SK-N-MC (cell line): Measurements from ENCODE around the gene B4GALT6.
"Not testable (repeated sequence)": the region's sequence is repeated elsewhere in the genome, so short reads cannot be mapped to it uniquely, and the experiment has no call there.

ENCODE experiments used
- DNase-seq: peaks from one replicate; pipeline ENCODE4 v3.0.0-alpha.2; 2011; ENCODE audit warnings: low read depth, low spot score
- H3K27ac ChIP-seq: fragments of 200-600 bp; sonication (generic); 2 replicates; pipeline ENCODE4 v1.5.1; 2016; ENCODE audit warnings: mixed run types
- H3K36me3 ChIP-seq: fragments of 200-600 bp; sonication (generic); 2 replicates; pipeline ENCODE4 v1.6.1; 2017; ENCODE audit warnings: antibody characterized with exemption, low read length, mixed read lengths; ENCODE audit not compliant: insufficient read depth
- H3K4me3 ChIP-seq: fragments of 200-600 bp; sonication (generic); 2 replicates; pipeline ENCODE4 v1.5.1; 2016
- H3K9ac ChIP-seq: fragments of 200-600 bp; sonication (generic); 2 replicates; pipeline ENCODE4 v1.8.0; 2017; ENCODE audit warnings: mixed run types, mixed read lengths; ENCODE audit not compliant: insufficient read length
- H3K9me3 ChIP-seq: fragments of 200-600 bp; sonication (generic); 2 replicates; pipeline ENCODE4 v1.6.1; 2017; ENCODE audit warnings: low read depth, mild to moderate bottlenecking, antibody characterized with exemption, low read length, moderate library complexity, mixed read lengths
- EZH2 ChIP-seq: fragments of 200-600 bp; sonication (generic); IDR thresholded peaks from one replicate; pipeline ENCODE4 v1.6.1; 2017; ENCODE audit warnings: antibody characterized with exemption
- FOXP2 ChIP-seq: optimal IDR thresholded peaks from 2 replicates; pipeline ENCODE3; 2011; ENCODE audit warnings: mild to moderate bottlenecking, moderate library complexity; ENCODE audit not compliant: insufficient read depth; ENCODE audit errors: extremely low read length, control extremely low read depth
- POLR2AphosphoS5 ChIP-seq: IDR thresholded peaks from 2 replicates; pipeline ENCODE4 v1.6.1; 2012; ENCODE audit warnings: mild to moderate bottlenecking, low read depth, low read length, borderline replicate concordance

Gene B4GALT6

GRCh38 chr18:31684279-31685096 is at the start of gene B4GALT6:
Gene B4GALT6, minus strand, starts transcription at chr18:31684581. Its CDS starts 155 bp downstream, at chr18:31684426.
- Histone ChIP-seq H3K4me3 (peak within 1 kb of the TSS; percentile 67), H3K9ac (no peak within 1 kb of the TSS), H3K27ac (no peak within 1 kb of the TSS), H3K36me3 (no peaks in the 10 kb centered on the region), H3K9me3 (no peaks in the 10 kb centered on the region)
- TF ChIP-seq FOXP2, result no peak
- peak; percentile 95 for TF ChIP-seq EZH2
- TF ChIP-seq POLR2AphosphoS5, result no peak
- no peak for DNase-seq

- DNase-seq, result no peak
- Histone ChIP-seq H3K9me3 (no peaks in the 10 kb centered on the region), H3K4me3 (no peak overlapping the region), H3K9ac (no peak overlapping the region), H3K36me3 (no peaks in the 10 kb centered on the region), H3K27ac (no peak overlapping the region)
- TF ChIP-seq EZH2, result no peak
- TF ChIP-seq POLR2AphosphoS5, result no peak
- no peak for TF ChIP-seq FOXP2
Observed at GRCh38 chr18:31731628-31732027, 47.2 kb upstream of the B4GALT6 start.

GRCh38 chr18:31729196-31729595 is 44.8 kb upstream of the B4GALT6 start:
- H3K9ac ChIP-seq, DNase-seq, H3K36me3 ChIP-seq, H3K9me3 ChIP-seq, H3K27ac ChIP-seq, H3K4me3 ChIP-seq: not testable (repeated sequence)

- TF ChIP-seq POLR2AphosphoS5, result no peak
- no peak for TF ChIP-seq EZH2
- TF ChIP-seq FOXP2, result no peak
- no peak overlapping the region for H3K4me3 ChIP-seq
- no peak overlapping the region for H3K27ac ChIP-seq
- no peak overlapping the region for H3K9ac ChIP-seq
- no peaks in the 10 kb centered on the region for H3K36me3 ChIP-seq
- DNase-seq, result no peak
- H3K9me3 ChIP-seq, result no peaks in the 10 kb centered on the region
Observed at GRCh38 chr18:31723990-31724711, 39.8 kb upstream of the B4GALT6 start.

- no peak overlapping the region for H3K9ac ChIP-seq
- no peak for TF ChIP-seq POLR2AphosphoS5
- no peak for TF ChIP-seq FOXP2
- TF ChIP-seq EZH2, result no peak
- no peaks in the 10 kb centered on the region for H3K36me3 ChIP-seq
- no peak overlapping the region for H3K4me3 ChIP-seq
- H3K27ac ChIP-seq, result no peak overlapping the region
- DNase-seq, result no peak
- H3K9me3 ChIP-seq, result no peaks in the 10 kb centered on the region
Observed at GRCh38 chr18:31723639-31723989, 39.2 kb upstream of the B4GALT6 start.

GRCh38 chr18:31722369-31722957 is 38.1 kb upstream of the B4GALT6 start:
- Histone ChIP-seq H3K27ac (no peak overlapping the region), H3K4me3 (no peak overlapping the region), H3K9ac (no peak overlapping the region), H3K9me3 (no peaks in the 10 kb centered on the region), H3K36me3 (no peaks in the 10 kb centered on the region)
- DNase-seq, result peak; percentile 32
- no peak for TF ChIP-seq FOXP2
- TF ChIP-seq POLR2AphosphoS5, result no peak
- no peak for TF ChIP-seq EZH2

- H3K36me3 ChIP-seq, result no peaks in the 10 kb centered on the region
- no peak for TF ChIP-seq FOXP2
- no peak for TF ChIP-seq POLR2AphosphoS5
- TF ChIP-seq EZH2, result no peak
- no peaks in the 10 kb centered on the region for H3K9me3 ChIP-seq
- H3K4me3 ChIP-seq, result no peak overlapping the region
- DNase-seq, result no peak
- H3K9ac ChIP-seq, result no peak overlapping the region
- no peak overlapping the region for H3K27ac ChIP-seq
Observed at GRCh38 chr18:31721601-31722000, 37.2 kb upstream of the B4GALT6 start.

- Histone ChIP-seq H3K36me3 (no peaks in the 10 kb centered on the region), H3K9me3 (no peaks in the 10 kb centered on the region), H3K27ac (no peak overlapping the region), H3K4me3 (no peak overlapping the region), H3K9ac (no peak overlapping the region)
- DNase-seq, result no peak
- TF ChIP-seq POLR2AphosphoS5 (no peak), FOXP2 (no peak), EZH2 (no peak)
Observed at GRCh38 chr18:31720867-31721266, 36.5 kb upstream of the B4GALT6 start.
